ENCODE results near the gene TAS2R42.

The TAS2R42 gene

DNA sequence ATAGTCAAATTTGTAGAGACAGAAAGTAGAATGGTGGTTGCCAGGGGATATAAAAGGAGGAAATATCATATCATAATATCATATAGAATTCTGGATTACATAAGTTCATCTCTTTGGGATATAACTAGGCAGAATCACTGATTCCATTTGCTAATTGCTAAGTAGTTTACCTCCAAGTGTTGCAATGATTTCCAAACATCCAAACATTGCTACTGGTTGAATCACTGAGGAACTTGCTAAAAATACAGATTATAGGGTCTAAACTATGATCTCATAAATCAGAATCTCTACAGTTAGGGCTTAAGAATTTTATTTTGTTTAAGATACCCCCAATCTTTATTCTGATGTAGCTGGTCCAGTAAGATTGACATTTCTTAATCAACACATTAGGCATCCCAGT is 16.1 kb upstream of the TAS2R42 start:
- DNase-seq (ENCODE audit: low read depth), result peak; percentile 11
- no peak overlapping the region for H3K4me3 ChIP-seq (replicated peaks; ENCODE audit: low read depth, low read length)
- no peak for TF ChIP-seq CTCF (IDR thresholded peaks at IDR 0.05; ENCODE audit: low read length, missing control alignments)

DNA sequence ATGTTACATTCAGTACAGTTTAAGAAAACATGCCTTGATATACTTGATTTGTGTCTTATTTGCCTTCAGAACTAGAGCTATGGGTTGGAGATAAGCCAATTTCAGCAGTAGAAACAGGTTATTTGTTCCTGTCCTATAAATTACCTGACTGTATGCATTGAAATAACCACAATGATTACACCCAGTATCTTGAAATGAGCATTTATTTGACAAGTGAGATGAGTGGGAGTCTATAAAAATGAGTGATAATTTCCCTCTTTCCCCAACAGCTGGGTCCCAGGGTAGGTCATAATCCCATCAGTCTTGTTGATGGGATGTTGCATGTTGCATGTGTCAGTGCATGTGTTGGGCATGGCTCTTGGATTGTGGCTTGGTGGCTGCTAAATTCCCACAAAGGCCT is 3.7 kb downstream of the TAS2R42 start:
- no peak overlapping the region for H3K4me3 ChIP-seq (replicated peaks; ENCODE audit: low read depth, low read length)

DNA sequence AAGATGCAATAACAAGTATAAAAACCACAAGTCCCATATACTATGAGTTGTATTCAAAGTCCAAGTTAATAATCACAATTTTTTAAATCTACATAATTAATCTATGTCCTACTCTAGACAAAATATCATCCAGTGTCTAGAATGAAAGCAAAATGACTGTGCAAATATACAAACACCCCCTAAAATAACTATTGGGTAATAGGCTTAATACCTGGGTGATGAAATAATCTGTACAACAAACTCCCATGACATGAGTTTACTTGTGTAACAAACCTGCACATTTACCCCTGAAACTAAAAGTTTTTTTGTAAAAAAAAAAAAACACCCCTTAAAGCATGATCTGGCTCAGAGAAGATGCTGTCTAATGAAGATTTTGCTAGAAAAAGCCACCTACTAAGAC is 4.2 kb downstream of the TAS2R42 start:
- no peak for DNase-seq (ENCODE audit: low read depth)
- TF ChIP-seq CTCF (IDR thresholded peaks at IDR 0.05; ENCODE audit: low read length, missing control alignments), result no peak
- H3K4me3 ChIP-seq (replicated peaks; ENCODE audit: low read depth, low read length), result no peak overlapping the region

More for the DNA sequence above, 3.7 kb downstream of the TAS2R42 start:
- DNase-seq (ENCODE audit: low read depth), result no peak
- TF ChIP-seq CTCF (IDR thresholded peaks at IDR 0.05; ENCODE audit: low read length, missing control alignments), result no peak

- no peak overlapping the region for H3K4me3 ChIP-seq (replicated peaks; ENCODE audit: low read depth, low read length)
- TF ChIP-seq CTCF (IDR thresholded peaks at IDR 0.05; ENCODE audit: low read length, missing control alignments), result no peak
- no peak for DNase-seq (ENCODE audit: low read depth)
Observed at GRCh38 chr12:11178250-11178649, 8.5 kb downstream of the TAS2R42 start.

DNA sequence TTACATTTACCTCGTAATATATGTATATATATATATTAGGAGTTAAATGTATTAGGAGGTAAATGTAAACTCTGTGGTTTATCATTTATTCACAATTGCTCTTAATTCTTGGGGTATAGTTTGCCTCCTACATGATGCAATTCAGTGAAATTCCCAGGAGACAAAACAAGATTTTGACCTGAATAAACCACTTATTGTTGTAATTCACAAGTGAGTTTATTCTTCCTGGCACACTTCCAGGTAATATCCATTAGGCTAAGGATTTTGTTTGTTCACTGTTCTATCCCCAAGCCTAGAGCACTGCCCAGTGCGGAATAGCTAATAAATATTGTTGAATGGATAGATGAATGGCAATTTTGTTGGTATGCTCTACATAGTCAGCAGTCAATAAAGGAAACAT is 12.7 kb downstream of the TAS2R42 start:
- peak; percentile 25 for DNase-seq (ENCODE audit: low read depth)
- H3K4me3 ChIP-seq (replicated peaks; ENCODE audit: low read depth, low read length), result no peak overlapping the region
- no peak for TF ChIP-seq CTCF (IDR thresholded peaks at IDR 0.05; ENCODE audit: low read length, missing control alignments)

- peak; percentile 39 for DNase-seq (ENCODE audit: low read depth)
- TF ChIP-seq CTCF (IDR thresholded peaks at IDR 0.05; ENCODE audit: low read length, missing control alignments), result no peak
- H3K4me3 ChIP-seq (replicated peaks; ENCODE audit: low read depth, low read length), result peak overlapping the region; percentile 93
Observed at GRCh38 chr12:11171969-11172675, 14.6 kb downstream of the TAS2R42 start.
